GM13976 (cell line): ENCODE results near the gene CCNA2.

Source experiments
- DNase-seq: peaks from one replicate; pipeline ENCODE4 v3.0.0; 2012; ENCODE audit warnings: low spot score
- CTCF ChIP-seq: IDR thresholded peaks from 2 replicates; pipeline ENCODE4 v1.5.1; 2012; ENCODE audit warnings: borderline replicate concordance, mild to moderate bottlenecking; ENCODE audit not compliant: insufficient read depth; ENCODE audit errors: extremely low read depth, missing control alignments, control extremely low read depth
- in situ Hi-C: fragments of 300-500 bp; cut with MboI; formaldehyde crosslinking; loops from one replicate; pipeline ENCODE4 v1.12.0; 2022; ENCODE audit warnings: low sequenced_read_pairs, mixed read lengths, inconsistent platforms; ENCODE audit not compliant: unreplicated experiment

Gene CCNA2

GRCh38 chr4:121790976-121791375 is 32.7 kb downstream of the CCNA2 start:
- no peak for TF ChIP-seq CTCF
- in situ Hi-C loops: no loop called here
- DNase-seq: no peak

- DNase-seq: no peak
- TF ChIP-seq CTCF: no peak
- in situ Hi-C loops: no loop called here
Measured at GRCh38 chr4:121789960-121790829, 33.5 kb downstream of the CCNA2 start.

DNA sequence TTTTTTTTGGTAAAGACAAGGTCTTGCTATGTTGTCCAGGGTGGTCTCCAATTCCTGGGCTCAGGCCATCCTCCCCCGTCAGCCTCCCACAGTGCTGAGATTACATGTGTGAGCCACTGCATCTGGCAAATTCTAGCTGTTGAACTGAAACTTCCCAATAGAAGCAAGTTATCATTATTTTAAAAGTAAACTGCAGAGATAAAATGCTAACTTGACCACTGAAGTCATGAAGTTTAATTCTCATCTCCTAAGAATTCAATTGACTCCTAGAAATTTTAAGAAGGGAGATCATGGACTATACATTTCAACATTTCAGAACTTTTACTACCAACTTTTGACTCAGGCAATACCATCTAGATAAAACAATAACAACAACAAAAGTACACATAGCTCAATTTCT is 34.2 kb downstream of the CCNA2 start:
- in situ Hi-C loops: no loop called here
- no peak for TF ChIP-seq CTCF
- no peak for DNase-seq

GRCh38 chr4:121788896-121789295 is 34.8 kb downstream of the CCNA2 start:
- in situ Hi-C loops: no loop called here
- DNase-seq: peak; percentile 37
- TF ChIP-seq CTCF: no peak

DNA sequence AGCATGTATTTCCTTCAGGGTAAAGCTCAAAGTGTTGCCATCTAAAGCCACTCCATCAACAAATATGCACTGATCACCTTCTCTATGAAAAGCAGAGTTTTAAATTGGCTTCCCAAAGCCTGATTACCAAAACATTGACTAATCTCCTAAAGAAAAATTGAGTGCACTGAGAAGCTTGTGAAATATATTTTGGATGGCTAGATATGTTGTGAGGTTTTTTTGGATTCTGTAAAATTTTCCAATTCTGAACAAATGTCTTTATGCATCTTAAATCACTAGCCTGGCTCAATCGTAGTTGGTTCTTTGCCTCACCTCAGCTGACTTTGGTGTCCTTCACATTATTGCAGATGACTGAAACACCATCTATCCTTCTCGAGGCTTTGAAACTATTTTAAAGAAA is 37.5 kb downstream of the CCNA2 start:
- no peak for TF ChIP-seq CTCF
- DNase-seq: no peak
- in situ Hi-C loops: no loop called here

- in situ Hi-C loops: no loop called here
- no peak for TF ChIP-seq CTCF
- DNase-seq: no peak
Measured at GRCh38 chr4:121785479-121785878, 38.2 kb downstream of the CCNA2 start.
